HG03571 (cell line): Measurements from ENCODE around the gene OR52E1.
"Not testable (repeated sequence)": the region's sequence is repeated elsewhere in the genome, so short reads cannot be mapped to it uniquely, and the experiment has no call there.

Source experiments
- ATAC-seq: cut with Tn5 transposase; IDR thresholded peaks from one replicate; pipeline ENCODE4 v1.9.1; 2021; ENCODE audit not compliant: unreplicated experiment

The OR52E1 gene

DNA sequence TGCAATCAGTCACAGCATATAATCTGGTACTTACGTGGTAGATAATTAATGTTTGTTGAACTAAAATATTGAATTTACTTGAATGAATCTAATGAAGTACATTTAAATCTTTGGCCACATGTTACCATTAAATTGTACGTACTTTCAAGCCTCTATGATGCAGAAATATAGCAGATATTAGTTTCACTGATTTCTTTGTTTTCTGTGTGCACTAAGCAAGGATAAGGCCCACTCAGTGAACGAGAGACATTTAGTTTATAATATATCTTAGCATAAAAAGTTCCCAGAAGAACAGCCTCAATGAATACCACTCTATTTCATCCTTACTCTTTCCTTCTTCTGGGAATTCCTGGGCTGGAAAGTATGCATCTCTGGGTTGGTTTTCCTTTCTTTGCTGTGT, at the start of gene OR52E1:
TSS of gene OR52E1 (plus strand) at position 301 of the 400 bp plus-strand sequence.
- ATAC-seq: no peak

DNA sequence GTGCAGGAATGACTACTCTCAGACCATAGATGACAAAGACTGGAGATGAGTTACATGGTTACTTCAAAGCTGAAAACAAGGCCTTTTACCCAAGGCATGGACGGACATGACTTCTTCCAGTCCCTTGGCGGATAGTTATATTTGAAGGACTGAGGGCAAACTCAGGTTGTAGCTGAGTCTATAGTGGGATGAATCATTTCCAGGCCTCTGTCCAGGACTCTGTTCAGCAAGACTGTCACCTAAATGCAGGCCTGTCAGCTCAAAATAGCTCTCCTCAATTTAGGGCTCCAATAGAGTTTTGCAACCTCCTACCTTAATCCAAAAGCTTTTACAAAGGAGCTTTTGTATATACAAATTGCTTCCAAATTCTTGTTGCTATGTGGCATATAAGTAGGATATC, 47.4 kb upstream of the OR52E1 start:
- ATAC-seq: no peak

DNA sequence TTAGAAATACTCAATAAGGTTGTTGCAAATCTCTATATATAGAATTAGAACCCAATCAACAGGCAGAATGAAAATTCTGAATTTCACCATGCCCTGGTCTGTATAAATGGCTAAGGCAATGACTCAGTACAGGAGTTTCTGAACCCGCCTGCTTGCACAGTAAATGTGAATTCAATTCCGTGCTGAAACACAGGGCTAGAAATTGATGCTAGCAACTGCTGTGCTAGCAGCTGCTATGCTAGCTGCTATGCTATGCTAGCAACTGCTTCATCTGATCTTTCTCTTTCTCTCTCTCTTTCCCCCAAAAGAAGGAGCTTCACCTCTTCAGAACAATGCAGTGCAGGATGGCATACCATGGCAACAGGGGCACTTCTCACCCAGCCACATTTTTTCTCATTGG, 32.7 kb upstream of the OR52E1 start:
- ATAC-seq: no peak

DNA sequence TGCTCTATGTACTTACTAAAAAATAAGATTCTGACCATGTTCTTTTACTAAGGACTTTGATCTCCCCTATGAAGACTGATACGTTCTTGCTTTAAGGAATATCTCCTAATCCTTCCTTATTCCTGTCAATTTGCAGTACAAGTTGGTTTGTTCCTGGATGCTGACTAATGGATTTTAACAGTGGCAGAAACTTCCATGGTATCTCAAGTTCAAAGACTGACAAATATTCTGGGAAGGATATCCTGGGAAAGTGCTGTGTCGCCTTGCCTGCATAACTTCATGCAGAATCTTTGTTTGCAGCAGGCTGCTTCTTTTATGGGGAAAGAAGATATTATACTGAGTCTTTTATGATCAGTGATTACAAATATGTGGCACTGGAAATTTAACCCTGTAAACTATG, 31.4 kb upstream of the OR52E1 start:
- ATAC-seq: no peak

DNA sequence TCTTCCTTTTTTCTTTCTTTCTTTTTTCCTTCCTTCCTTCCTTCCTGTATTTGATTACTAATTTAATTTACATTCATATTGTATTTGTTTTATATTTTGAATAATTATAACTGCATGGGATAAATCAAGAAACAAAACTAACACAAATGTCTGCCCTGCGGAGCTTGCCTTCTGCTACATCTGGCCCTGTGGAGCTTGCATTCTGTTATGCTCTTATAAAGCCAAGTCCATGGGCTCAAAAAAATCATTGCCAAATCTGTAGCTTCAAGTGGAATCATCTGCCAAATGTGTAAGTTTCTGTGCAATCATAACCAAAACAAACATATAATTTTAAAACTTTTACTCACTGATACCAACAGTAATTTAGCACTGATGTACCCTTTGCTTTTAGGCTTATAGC, 31.0 kb upstream of the OR52E1 start:
- no peak for ATAC-seq

DNA sequence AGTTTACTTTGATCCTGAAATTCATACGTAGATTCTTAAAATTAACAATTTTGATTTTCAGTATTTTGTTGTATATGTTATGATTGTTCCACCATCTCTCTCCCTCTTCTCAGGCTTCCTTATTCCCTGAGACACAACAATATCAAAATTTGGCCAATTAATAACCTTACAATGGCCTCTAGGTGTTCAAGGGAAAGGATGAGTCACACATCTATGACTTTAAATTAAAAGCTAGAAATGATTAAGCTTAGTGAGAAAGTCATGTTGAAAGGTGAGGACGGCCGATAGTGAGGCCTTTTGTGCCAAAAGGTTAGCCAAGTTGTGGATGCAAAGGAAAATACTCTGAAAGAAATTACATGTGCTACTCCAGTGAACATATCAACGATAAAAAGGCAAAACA, 28.5 kb upstream of the OR52E1 start:
- no peak for ATAC-seq

DNA sequence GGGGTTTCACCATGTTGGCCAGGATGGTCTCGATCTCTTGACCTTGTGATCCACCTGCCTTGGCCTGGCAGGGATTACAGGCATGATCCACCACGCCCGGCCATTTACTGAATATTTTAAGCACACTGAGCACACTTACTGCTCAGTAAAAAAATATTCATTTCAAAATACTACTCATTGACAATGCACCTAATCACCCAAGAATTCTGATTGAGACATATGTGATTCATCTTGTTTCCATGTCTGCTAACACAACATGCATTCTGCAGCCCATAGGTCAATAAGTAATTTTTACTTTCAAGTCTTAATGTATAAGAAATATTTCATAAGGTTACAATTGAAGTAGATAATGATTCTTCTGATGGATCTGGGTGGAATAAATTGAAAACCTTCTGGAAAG, 27.3 kb upstream of the OR52E1 start:
- ATAC-seq: no peak

DNA sequence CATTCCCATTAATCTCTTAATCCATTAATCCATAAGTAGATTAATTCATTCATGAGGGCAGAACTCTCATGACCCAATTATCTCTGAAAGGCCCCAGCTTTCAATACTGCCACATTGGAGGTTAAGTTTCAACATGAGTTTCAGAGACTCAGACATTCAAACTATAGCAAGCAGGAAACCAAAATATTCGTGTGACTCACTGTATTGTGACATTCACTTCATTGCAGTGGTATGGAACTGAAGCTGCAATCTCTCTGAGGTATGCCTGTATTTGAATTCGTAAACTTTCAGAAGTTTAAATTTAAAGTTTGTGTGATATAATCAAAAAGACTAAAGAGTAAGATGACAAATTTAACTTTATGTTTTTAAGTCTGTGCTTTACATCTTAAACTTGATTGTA, 26.0 kb upstream of the OR52E1 start:
- no peak for ATAC-seq

DNA sequence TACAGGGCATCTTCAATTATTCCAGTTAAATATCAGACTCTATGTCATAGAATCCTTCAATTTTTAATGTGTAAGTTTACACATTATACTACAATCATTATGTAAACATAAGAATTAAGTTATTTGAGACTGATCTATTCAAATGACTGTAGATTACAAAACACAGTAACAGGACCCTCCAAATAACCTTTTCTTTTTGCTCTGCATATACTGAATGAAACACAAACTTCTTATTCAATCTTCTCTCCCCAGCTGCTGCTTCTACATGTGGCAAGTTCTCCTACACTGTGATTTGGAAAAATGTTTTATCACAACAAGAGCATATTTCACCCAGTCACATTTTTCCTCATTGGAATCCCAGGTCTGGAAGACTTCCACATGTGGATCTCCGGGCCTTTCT, 23.1 kb upstream of the OR52E1 start, which contains the start of gene OR52J3:
TSS of gene OR52J3 (plus strand) at position 301 of the 400 bp plus-strand sequence. CDS start at position 301, 0 bp downstream.
- ATAC-seq: no peak

DNA sequence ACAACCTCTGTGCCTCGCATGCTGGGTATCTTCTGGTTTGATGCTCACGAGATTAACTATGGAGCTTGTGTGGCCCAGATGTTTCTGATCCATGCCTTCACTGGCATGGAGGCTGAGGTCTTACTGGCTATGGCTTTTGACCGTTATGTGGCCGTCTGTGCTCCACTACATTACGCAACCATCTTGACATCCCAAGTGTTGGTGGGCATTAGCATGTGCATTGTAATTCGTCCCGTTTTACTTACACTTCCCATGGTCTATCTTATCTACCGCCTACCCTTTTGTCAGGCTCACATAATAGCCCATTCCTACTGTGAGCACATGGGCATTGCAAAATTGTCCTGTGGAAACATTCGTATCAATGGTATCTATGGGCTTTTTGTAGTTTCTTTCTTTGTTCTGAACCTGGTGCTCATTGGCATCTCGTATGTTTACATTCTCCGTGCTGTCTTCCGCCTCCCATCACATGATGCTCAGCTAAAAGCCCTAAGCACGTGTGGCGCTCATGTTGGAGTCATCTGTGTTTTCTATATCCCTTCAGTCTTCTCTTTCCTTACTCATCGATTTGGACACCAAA, 22.5 kb upstream of the OR52E1 start:
- ATAC-seq: no peak

DNA sequence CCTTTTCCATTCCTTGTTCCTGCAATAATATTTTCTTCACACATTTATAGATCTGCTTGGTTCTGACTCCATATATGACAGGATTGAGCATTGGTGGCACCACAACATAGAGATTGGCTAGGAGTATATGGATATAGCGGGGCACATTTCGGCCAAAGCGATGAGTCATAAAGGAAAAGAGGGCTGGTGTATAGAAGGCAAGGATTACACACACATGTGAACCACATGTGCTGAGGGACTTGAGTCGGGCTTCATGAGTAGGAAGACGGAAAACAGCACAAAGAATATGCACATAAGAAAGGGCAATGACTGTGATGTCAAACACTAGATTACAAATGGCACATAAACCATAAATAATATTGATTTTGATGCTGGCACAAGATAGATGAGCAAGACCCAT, 10.7 kb upstream of the OR52E1 start:
- not testable (repeated sequence) for ATAC-seq

DNA sequence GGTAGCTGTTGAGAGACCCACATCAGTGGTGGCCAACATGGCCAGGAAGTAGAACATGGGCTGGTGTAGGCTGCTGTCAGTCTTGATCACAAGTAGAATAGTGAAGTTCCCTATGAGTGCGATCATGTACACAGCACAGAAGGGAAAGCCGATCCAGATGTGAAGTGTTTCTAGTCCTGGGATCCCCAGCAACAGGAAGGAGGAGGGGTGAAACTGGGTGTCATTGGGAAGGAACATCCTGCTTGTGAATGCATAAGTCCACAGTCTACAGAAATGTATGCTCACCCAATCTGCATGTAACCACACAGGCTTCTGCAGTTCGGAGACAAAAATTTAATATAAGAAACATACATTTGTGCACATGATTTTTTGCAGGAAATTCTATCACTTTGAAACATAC, 10.0 kb upstream of the OR52E1 start, which contains the start of gene OR52E2:
TSS of gene OR52E2 (minus strand) at position 237 of the 400 bp plus-strand sequence. CDS start at position 237, 0 bp downstream.
- no peak for ATAC-seq

DNA sequence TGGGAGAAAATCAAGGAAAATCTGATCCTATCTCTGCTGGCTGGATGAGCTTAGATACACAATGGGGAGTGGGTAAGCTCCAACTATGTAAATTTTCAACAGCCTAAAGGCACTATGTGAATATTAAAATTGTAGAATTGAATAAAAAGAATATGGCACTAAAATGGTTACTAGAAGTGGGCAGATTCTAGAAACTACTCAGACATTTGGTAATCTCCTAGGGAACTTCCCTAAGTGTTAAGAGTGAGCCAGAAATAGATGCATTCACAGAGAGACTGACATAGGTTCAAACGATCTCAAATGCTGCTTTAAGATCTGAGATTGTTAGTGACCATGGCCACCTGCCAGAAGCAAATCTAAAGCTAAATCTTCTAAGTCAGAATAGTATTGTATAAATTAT, 4.3 kb upstream of the OR52E1 start:
- no peak for ATAC-seq

DNA sequence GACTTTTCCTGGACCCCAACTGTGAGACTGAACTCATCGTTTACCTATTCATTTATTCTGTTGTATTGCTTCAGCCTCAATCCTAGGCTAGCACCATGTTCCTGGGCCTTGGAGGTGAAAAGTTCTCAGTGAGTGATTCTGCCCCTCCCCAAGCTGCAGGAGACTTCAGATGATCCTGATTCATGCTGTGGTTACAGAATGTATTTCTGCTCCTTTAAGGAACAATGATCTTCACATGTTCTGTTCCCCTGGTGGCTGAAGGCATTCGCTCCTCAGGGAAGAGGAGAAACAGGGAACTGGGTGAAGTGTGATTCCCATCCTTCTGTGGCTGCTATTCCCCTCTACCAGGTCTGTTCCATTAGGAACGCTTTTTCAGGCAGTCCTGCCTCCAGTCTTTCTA, 2.4 kb downstream of the OR52E1 start:
- no peak for ATAC-seq

DNA sequence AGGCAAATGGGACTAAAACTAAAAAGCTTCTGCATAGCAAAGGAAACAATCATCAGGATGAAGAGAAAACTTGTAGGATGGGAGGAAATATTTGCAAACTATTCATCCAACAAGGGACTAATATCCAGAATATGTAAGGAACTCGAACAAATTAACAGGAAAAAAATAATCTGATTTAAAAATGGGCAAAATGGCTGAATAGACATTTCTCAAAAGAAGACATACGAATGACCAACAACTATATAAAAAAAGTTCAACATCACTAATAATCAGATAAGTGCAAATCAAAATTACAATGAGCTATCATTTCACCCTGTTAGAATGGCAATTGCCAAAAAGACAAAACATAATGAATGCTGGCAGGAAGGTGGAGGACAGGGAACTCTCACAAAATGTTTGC, 12.0 kb downstream of the OR52E1 start:
- ATAC-seq: no peak

DNA sequence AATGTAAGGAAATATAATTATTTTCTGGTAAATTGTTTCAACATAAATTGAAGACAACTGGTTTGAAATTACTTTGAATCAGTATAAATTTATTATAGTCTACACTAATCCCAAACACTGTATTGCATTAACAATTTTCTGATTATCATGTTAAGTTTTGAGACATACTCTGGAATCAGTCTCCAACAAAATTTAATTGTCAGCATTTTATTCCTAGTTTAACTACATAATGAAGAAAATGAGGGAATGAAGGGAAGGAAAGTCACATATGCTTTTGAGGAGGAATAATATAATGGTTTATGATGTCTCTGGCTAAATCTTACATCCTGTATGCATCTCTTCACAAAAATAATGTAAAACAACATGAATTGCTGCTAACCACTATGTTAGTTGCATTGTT, 14.2 kb downstream of the OR52E1 start:
- no peak for ATAC-seq

DNA sequence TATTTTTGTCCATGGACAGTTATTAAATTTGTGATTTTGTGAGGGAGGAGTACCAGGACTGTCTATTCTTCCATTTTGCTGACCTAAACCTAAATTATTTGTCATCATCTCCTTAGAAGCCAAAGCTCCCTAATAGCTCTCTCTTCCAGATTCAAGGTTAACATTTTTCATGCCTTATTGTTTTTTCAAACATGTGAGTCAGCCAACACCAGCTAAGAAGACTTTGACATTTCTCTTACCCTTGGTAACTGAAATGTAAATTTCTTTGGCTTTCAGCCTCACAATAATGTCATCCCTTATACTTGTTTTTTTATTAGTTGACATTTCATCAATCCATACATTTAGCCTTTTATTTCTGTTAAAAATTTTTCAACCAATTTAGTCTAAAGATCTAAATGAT, 19.2 kb downstream of the OR52E1 start:
- ATAC-seq: no peak

DNA sequence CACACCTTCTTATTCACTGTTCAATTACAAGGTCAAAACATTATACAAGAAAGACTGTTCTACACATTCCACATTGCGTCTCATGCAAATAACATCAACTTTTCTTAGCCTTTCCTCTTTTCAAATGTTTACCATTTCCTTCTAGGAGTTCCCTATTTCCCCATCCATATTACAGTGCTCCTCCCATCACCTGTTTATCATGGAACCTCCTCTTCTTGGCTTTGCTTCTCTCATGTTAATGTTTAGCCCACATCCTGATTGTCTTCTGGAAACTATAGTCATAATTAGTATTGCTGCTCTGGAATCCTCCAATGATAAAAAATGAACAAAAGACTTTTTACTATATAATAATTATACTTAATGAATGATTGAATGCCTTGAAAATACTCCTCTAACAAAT, 21.3 kb downstream of the OR52E1 start:
- ATAC-seq: no peak

DNA sequence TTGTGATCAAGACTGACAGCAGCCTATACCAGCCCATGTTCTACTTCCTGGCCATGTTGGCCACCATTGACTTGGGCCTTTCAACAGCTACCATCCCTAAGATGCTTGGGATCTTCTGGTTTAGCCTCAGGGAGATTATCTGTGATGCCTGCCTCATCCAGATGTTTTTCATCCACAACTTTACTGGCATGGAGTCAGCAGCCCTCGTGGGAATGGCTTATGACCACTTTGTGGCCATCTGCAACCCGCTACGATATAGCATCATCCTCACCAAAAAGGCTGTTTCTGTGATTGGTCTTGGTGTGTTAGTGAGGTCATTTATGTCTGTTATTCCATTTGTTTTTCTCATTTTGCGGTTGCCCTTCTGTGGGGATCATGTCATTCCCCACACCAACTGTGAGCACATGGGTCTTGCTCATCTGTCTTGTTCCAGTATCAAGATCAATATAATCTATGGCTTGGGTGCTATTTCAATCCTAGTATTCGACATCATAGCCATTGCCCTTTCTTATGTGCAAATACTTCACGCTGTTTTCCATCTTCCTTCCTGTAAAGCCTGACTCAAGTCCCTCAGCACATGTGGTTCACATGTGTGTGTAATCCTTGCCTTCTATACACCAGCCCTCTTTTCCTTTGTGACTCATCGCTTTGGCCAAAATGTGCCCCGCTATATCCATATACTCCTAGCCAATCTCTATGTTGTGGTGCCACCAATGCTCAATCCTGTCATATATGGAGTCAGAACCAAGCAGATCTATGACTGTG, 23.6 kb downstream of the OR52E1 start:
- ATAC-seq: no peak

DNA sequence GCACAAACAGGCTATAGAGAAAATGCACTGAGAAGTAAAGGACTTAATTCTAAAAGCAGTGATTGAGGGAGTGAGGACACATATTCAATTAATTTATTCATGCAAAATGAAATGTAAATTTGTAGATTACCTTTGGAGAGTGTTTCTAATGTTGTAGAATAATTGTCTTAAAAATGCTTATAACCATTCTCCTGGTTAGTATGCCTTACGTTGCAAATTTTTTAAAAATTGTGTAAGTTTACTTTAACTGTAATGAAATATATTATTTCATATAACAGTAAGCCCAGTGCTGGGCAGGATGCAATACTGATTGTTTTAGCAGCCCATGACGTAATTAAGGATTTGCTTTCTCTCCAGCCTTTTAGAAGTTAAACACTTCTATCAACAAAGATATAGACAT, 26.6 kb downstream of the OR52E1 start:
- no peak for ATAC-seq

DNA sequence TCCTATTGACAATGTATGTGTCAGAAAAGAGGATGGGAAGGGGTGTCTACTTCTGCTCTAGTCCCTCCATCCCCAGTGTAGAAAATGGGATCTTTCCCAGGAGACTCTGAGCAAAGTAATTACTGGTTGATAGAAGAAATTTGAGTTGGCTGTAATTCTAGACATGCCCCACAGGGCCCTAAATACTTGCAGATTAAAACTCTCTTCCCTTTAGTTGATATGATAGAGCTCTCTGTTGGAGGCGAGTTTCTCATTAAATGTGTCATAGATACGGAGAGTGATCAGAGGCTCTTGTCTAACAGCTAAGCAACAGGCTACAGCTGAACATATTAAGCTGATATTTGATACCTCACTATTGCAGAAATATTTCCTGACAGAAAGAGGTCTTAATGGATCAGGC, 32.9 kb downstream of the OR52E1 start:
- ATAC-seq: no peak

DNA sequence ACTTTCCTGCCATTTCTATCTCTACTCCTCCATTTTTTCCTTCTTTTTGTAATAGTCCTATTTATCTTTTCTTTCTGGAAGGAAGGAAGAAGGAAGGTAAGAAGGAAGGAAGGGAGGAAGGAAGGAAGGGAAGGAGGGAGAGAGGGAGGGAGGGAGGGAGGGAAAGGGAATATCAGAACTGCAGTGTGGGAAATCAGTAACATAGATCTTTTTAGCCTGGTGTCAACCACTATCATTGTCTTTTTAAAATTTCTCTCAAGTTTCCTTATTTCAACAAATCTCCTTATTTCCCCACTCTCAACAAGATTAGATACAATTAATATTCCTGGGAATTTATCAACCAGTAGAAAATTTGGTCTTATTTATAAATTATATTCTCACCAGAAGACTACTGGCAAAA, 33.7 kb downstream of the OR52E1 start:
- no peak for ATAC-seq

DNA sequence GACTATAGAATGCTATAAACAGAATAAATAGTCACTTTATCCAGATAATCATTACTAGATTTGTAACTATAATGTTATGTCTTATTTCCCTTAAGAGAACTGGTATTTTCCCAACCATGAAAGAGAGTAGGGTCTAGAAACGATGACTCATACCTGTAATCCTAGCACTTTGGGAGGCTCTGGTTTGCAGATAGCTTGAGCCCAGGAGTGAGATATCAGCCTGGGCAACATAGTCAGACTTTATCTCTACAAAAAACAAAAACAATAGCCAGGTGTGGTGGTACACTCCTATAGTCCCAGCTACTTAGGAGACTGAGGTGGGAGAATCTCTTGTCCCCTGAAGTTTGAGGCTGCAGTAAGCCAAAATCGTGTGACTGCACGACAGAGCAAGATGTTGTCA, 37.9 kb downstream of the OR52E1 start:
- no peak for ATAC-seq
